Measurements from ENCODE around the gene PIM2. TPM values are rescaled to one million over a fixed set of nuclear protein-coding genes. Genes with fewer than 3 reads are reported as not detected.
A peak's percentile ranks its signal among the peaks of the same experiment; 100 is the strongest.

PIM2 gene
- total and polyA plus RNA-seq, 9 of the 15 experiments (the other 6 are each of a cell fraction or from before 2014, with no cell fraction given), result 67.6 to 191 (median 108) TPM

DNA sequence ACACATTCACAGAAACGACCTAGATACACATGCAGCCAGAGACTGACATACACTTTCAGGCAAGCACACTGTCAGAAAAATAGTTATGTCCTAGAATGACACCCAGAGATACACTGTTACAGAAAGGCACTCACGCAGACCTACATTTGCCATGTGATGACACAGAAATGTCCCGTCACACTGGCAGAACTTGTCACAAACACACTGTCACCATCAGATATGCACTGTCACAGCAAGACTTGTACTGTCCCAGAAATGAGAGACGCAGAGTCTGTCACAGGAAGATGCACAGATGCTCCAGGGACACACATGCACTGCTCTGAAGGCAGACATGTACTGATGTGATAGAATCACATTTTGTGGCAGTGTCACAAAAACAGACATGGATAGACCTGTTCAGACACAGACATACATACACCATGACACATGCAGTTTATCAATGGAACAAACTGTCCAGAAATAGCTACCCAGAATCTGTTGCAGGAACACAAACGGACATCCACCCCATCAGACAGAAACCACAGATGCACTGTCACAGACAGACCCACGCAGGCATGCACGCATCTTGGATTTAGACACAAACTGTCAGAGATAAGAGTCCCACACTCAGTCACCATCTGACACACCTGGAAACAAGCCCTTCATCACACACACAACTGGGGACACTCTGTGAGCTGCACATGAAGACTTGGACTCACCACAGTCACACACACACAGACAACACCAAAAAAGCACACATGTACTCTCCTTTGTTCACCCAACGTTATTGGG is 1.3 kb upstream of the PIM2 start (continued):
- no peak for TF ChIP-seq CREB1 (IDR thresholded peaks at IDR 0.05)
- TF ChIP-seq CREB1 (CRISPR knock-in tag; IDR thresholded peaks at IDR 0.05), result peak; percentile 69; the same call in 1 of the 2 replicates
- TF ChIP-seq SMARCE1 (IDR thresholded peaks at IDR 0.05), result no peak
- no peak for TF ChIP-seq NFE2L1 (tag; IDR thresholded peaks at IDR 0.05; ENCODE audit: borderline replicate concordance, low read depth)
- no peak for TF ChIP-seq SP1 (CRISPR knock-in tag; IDR thresholded peaks at IDR 0.05)
- no peak for TF ChIP-seq GTF2F1 (IDR thresholded peaks at IDR 0.05; ENCODE audit: low read depth, low read length)
- TF ChIP-seq NFE2 (IDR thresholded peaks at IDR 0.05; ENCODE audit: low read depth), result peak; percentile 39
- 0 out of 4 replicates have a peak, but pooled peaks of 1 of the 2 experiments have one; percentile 13 for TF ChIP-seq FOXK2 (conservative IDR thresholded peaks at IDR 0.05 in 1 of 2, IDR thresholded peaks at IDR 0.05 in 1 of 2; ENCODE audit: low read depth in 2 of 2)
- no peak for TF ChIP-seq SMAD1 (IDR thresholded peaks at IDR 0.05; ENCODE audit: low read depth, low read length, partially characterized antibody)
- peak; percentile 11; the same call in 1 of the 2 replicates for TF ChIP-seq STAT5A (IDR thresholded peaks at IDR 0.05; ENCODE audit: borderline replicate concordance, low read length)
- no peak for TF ChIP-seq PCBP2 (IDR thresholded peaks at IDR 0.05; ENCODE audit: low read depth, low read length, poor library complexity, severe bottlenecking)
- TF ChIP-seq, protein P1, sequence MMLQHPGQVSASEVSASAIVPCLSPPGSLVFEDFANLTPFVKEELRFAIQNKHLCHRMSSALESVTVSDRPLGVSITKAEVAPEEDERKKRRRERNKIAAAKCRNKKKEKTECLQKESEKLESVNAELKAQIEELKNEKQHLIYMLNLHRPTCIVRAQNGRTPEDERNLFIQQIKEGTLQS (IDR thresholded peaks at IDR 0.05), result peak; percentile 29; the same call in 1 of the 2 replicates
- TF ChIP-seq, protein P1 (CRISPR knock-in tag; conservative IDR thresholded peaks at IDR 0.05), result no peak
- no peak for TF ChIP-seq ZNF318 (IDR thresholded peaks at IDR 0.05; ENCODE audit: borderline replicate concordance in 1 of 2, low read depth in 1 of 2)
- TF ChIP-seq HDAC1 (IDR thresholded peaks at IDR 0.05), result peak in 1 of 2 experiments; percentile 75; a peak in 2 of 4 replicates
- no peak for TF ChIP-seq JUN (IDR thresholded peaks at IDR 0.05; ENCODE audit: borderline replicate concordance, low read depth, low read length)
- 0 out of 2 replicates have a peak, but pooled peaks have one; percentile 20 for TF ChIP-seq JUN (CRISPR knock-in tag; IDR thresholded peaks at IDR 0.05; ENCODE audit: borderline replicate concordance)
- TF ChIP-seq SMAD4 (CRISPR knock-in tag; conservative IDR thresholded peaks at IDR 0.05), result peak; percentile 55

All from K562 (cell line).